ENCODE data around the gene ITM2A. TPM values are rescaled to one million over a fixed set of nuclear protein-coding genes. Genes with fewer than 3 reads are reported as not detected.

ITM2A gene
- not detected in 2 replicates for total RNA-seq (2014; rRNA removed; shearing (Covaris generic); ENCODE audit: low replicate concordance)

GRCh38 chrX:79366873-79367749, at the start of gene ITM2A:
Gene ITM2A (minus strand): TSS chrX:79367334. CDS start chrX:79367215, 119 bp downstream.
- no peak for DNase-seq (ENCODE audit: low read depth)
- in situ Hi-C loops (cut with HindIII; ENCODE audit: low pct_unique_long_range_greater_than_20kb, low sequenced_read_pairs) = no loop called here

- peak; percentile 2 for DNase-seq (ENCODE audit: low read depth)
- in situ Hi-C loops (cut with HindIII; ENCODE audit: low pct_unique_long_range_greater_than_20kb, low sequenced_read_pairs) = no loop called here
Observed at GRCh38 chrX:79415056-79415455, 47.9 kb upstream of the ITM2A start.

GRCh38 chrX:79413963-79414362, 46.8 kb upstream of the ITM2A start:
- no peak for DNase-seq (ENCODE audit: low read depth)
- in situ Hi-C loops (cut with HindIII; ENCODE audit: low pct_unique_long_range_greater_than_20kb, low sequenced_read_pairs) = no loop called here

- DNase-seq (ENCODE audit: low read depth) = no peak
- in situ Hi-C loops (cut with HindIII; ENCODE audit: low pct_unique_long_range_greater_than_20kb, low sequenced_read_pairs) = no loop called here
Observed at GRCh38 chrX:79412972-79413371, 45.8 kb upstream of the ITM2A start.

GRCh38 chrX:79412166-79412565, 45.0 kb upstream of the ITM2A start:
- in situ Hi-C loops (cut with HindIII; ENCODE audit: low pct_unique_long_range_greater_than_20kb, low sequenced_read_pairs) = no loop called here
- no peak for DNase-seq (ENCODE audit: low read depth)

- in situ Hi-C loops (cut with HindIII; ENCODE audit: low pct_unique_long_range_greater_than_20kb, low sequenced_read_pairs) = no loop called here
- no peak for DNase-seq (ENCODE audit: low read depth)
Observed at GRCh38 chrX:79409657-79410056, 42.5 kb upstream of the ITM2A start.

- in situ Hi-C loops (cut with HindIII; ENCODE audit: low pct_unique_long_range_greater_than_20kb, low sequenced_read_pairs) = no loop called here
- no peak for DNase-seq (ENCODE audit: low read depth)
Observed at GRCh38 chrX:79408623-79409322, 41.6 kb upstream of the ITM2A start.

- no peak for DNase-seq (ENCODE audit: low read depth)
- in situ Hi-C loops (cut with HindIII; ENCODE audit: low pct_unique_long_range_greater_than_20kb, low sequenced_read_pairs) = no loop called here
Observed at GRCh38 chrX:79400623-79401022, 33.5 kb upstream of the ITM2A start.

GRCh38 chrX:79375340-79375739, 8.2 kb upstream of the ITM2A start:
- in situ Hi-C loops (cut with HindIII; ENCODE audit: low pct_unique_long_range_greater_than_20kb, low sequenced_read_pairs) = no loop called here
- DNase-seq (ENCODE audit: low read depth) = no peak

GRCh38 chrX:79371640-79372039, 4.5 kb upstream of the ITM2A start:
- DNase-seq (ENCODE audit: low read depth) = no peak
- in situ Hi-C loops (cut with HindIII; ENCODE audit: low pct_unique_long_range_greater_than_20kb, low sequenced_read_pairs) = no loop called here

GRCh38 chrX:79371101-79371500, 4.0 kb upstream of the ITM2A start:
- in situ Hi-C loops (cut with HindIII; ENCODE audit: low pct_unique_long_range_greater_than_20kb, low sequenced_read_pairs) = no loop called here
- no peak for DNase-seq (ENCODE audit: low read depth)

GRCh38 chrX:79369871-79370270, 2.7 kb upstream of the ITM2A start:
- in situ Hi-C loops (cut with HindIII; ENCODE audit: low pct_unique_long_range_greater_than_20kb, low sequenced_read_pairs) = no loop called here
- no peak for DNase-seq (ENCODE audit: low read depth)

- in situ Hi-C loops (cut with HindIII; ENCODE audit: low pct_unique_long_range_greater_than_20kb, low sequenced_read_pairs) = no loop called here
- no peak for DNase-seq (ENCODE audit: low read depth)
Observed at GRCh38 chrX:79368441-79368840, 1.3 kb upstream of the ITM2A start.

- in situ Hi-C loops (cut with HindIII; ENCODE audit: low pct_unique_long_range_greater_than_20kb, low sequenced_read_pairs) = no loop called here
- no peak for DNase-seq (ENCODE audit: low read depth)
Observed at GRCh38 chrX:79367907-79368306, 773 bp upstream of the ITM2A start.

GRCh38 chrX:79366556-79366872, 620 bp downstream of the ITM2A start:
- in situ Hi-C loops (cut with HindIII; ENCODE audit: low pct_unique_long_range_greater_than_20kb, low sequenced_read_pairs) = no loop called here
- no peak for DNase-seq (ENCODE audit: low read depth)

- in situ Hi-C loops (cut with HindIII; ENCODE audit: low pct_unique_long_range_greater_than_20kb, low sequenced_read_pairs) = no loop called here
- DNase-seq (ENCODE audit: low read depth) = no peak
Observed at GRCh38 chrX:79365591-79365990, 1.5 kb downstream of the ITM2A start.

- in situ Hi-C loops (cut with HindIII; ENCODE audit: low pct_unique_long_range_greater_than_20kb, low sequenced_read_pairs) = no loop called here
- no peak for DNase-seq (ENCODE audit: low read depth)
Observed at GRCh38 chrX:79364306-79364705, 2.8 kb downstream of the ITM2A start.

GRCh38 chrX:79361192-79361870, 5.8 kb downstream of the ITM2A start:
- in situ Hi-C loops (cut with HindIII; ENCODE audit: low pct_unique_long_range_greater_than_20kb, low sequenced_read_pairs) = no loop called here

More at GRCh38 chrX:79361192-79361870, 5.8 kb downstream of the ITM2A start:
- DNase-seq (ENCODE audit: low read depth) = no peak
